ENCODE measurements around the gene MGLL.

DNA sequence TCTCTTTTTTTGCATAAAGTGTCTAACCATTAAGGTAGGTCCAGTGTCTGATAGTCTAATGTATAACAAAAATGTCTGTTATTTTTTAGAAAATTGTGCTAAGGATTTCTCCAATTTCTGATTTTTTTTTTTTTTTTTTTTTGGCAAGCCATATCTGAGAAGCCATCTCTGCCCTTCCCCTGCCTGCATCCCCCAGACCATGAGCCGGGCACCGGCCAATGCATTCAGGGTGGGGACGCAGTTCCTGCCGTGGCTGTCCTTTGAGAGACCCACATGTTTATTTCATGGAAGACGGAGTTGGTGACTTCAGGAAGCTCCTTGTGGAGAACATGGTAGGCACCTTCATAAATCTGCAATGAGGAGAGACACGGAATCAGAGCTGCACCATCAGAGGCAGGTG, 130.3 kb downstream of the MGLL start:
- TF ChIP-seq, protein P1, sequence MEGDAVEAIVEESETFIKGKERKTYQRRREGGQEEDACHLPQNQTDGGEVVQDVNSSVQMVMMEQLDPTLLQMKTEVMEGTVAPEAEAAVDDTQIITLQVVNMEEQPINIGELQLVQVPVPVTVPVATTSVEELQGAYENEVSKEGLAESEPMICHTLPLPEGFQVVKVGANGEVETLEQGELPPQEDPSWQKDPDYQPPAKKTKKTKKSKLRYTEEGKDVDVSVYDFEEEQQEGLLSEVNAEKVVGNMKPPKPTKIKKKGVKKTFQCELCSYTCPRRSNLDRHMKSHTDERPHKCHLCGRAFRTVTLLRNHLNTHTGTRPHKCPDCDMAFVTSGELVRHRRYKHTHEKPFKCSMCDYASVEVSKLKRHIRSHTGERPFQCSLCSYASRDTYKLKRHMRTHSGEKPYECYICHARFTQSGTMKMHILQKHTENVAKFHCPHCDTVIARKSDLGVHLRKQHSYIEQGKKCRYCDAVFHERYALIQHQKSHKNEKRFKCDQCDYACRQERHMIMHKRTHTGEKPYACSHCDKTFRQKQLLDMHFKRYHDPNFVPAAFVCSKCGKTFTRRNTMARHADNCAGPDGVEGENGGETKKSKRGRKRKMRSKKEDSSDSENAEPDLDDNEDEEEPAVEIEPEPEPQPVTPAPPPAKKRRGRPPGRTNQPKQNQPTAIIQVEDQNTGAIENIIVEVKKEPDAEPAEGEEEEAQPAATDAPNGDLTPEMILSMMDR (IDR thresholded peaks at IDR 0.05; ENCODE audit: insufficient read depth, low read depth, low read length), result no peak
- TF ChIP-seq EZH2 (IDR thresholded peaks at IDR 0.05; ENCODE audit: insufficient read depth, low read length), result no peak
